SKM-1 (cell line): ENCODE measurements around the gene ALDH1A3.
"Not testable (repeated sequence)": the region's sequence is repeated elsewhere in the genome, so short reads cannot be mapped to it uniquely, and the experiment has no call there.

Source experiments
- DNase-seq: peaks from one replicate; lab custom pipeline; 2025; ENCODE audit not compliant: unreplicated experiment; lab: John Stamatoyannopoulos, UW

The ALDH1A3 gene

GRCh38 chr15:100879464-100880138, at the start of gene ALDH1A3:
Gene ALDH1A3, plus strand, starts transcription at chr15:100879831. Its CDS starts 77 bp downstream, at chr15:100879908.
- peak; percentile 14 for DNase-seq

GRCh38 chr15:100831467-100831866, 48.2 kb upstream of the ALDH1A3 start:
- DNase-seq = no peak

DNA sequence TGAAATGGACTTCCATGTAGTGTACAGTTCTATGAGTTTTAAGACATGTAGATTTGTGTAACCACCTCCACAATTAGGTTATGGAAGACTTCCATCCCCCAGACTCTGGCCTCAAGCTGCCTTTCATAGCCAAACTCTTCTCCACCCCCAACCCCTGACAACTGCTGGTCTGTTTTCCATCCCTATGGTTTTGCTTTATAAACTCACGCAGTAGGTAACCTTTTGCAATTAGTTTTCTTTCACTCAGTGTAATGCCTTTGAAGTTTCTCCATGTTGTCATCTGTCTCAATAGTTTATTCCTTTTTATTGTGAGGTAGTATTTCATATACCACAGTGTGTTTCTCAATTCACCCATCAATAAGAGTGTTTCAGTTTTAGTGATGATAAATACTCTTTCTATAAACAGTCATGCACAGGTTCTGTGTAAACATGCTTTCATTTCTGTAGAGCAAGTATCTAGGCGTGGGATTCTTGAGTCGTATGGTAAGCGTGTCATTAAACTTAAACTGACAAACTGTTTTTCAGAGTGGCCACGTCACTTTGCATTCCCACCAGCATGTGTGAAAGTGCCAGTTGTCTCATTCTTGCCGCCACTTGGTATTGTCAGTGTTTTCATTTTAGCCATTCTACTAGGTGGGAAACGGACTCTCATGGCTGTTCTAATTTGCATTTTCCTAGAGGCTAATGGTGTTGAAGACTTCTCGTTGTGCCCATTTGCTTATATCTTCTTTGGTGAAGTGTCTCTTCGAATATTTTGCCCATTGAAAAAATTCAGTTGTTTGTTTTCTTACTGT, 47.3 kb upstream of the ALDH1A3 start:
- DNase-seq = no peak

DNA sequence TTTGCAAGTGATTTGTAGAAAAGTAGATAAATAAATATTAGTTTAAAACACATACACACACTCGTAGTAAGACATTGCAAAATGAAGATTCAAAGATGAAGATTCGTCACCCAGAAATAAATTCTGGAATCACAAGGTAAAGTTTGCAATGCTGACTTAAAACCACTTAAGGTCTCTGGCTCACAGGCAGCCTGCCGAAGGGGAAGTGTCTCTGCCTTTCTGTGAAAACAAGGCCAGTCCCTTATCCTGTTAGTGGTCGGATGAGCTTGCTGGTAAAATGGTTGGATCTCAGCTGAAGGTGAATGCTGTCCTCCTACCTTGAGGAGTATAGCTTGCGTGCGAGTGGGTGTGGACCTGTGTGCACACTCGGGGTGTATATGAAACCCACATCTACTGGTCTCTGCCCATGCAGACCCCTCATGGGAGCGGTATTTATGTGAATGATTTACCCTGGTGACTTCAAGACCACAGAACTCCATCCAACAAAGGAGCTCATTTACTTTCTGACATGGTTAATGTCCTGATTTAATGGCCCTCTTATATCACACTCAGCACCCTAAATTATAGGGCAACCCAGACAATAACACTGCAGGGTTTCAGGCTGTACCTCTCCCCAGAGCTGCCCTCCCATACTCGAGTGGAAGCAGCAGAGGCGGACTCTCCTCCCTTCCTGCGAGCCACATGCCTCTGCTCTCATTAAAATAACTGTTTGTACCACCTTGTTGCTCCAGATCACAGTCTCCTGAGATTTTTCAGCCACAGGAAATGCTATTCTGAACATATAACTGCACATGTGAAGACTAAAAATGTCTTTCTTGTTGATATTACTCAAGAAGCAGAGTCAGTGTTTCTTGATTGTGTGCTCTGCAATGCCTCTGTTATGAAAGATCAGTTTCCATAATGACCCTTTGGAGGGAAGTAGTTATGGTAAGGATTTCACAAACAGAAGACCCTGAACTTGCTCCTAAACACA, 45.9 kb upstream of the ALDH1A3 start:
- DNase-seq = peak; percentile 34

GRCh38 chr15:100834731-100835130, 44.9 kb upstream of the ALDH1A3 start:
- peak; percentile 27 for DNase-seq

GRCh38 chr15:100835636-100836035, 44.0 kb upstream of the ALDH1A3 start:
- DNase-seq = no peak

DNA sequence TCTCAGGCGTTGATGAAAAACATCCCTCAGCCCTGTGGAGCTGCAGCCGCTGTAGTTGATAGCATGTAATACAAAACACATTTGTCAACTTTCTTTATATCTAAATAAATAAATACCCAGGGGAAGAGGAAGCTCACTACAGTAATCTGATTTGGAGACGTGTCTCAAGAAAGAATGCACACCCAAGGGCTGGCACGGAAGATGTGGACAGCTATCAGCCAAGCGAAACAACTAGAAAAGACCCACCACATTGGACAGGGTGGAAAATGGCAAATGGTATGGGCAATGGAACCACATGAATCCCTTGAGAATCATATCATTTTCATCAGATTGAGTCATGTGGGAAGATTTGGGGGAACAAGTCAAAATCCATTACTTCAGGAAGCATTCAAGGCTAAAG, 43.1 kb upstream of the ALDH1A3 start:
- DNase-seq = no peak

DNA sequence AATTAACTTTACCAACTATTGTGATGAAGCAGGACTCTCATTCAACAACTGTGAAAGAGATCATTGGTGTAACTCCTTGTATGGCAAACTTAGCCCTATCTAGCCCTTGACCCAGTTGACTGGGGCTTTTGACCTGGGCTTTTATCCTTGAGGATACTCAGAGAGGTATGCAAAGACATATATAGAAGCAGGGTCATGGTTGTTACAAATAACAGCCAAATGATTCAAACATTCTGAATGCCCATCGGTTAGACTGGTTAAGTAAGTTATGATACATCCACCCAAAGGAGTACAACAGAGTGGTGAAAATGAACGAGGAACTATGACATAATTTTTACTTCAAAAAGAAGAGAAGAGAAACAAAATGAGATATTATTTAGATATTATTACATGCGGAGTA, 38.2 kb upstream of the ALDH1A3 start:
- DNase-seq = no peak

- no peak for DNase-seq
Measured at GRCh38 chr15:100842756-100843730, 36.6 kb upstream of the ALDH1A3 start.

GRCh38 chr15:100844167-100844566, 35.5 kb upstream of the ALDH1A3 start:
- DNase-seq = no peak

DNA sequence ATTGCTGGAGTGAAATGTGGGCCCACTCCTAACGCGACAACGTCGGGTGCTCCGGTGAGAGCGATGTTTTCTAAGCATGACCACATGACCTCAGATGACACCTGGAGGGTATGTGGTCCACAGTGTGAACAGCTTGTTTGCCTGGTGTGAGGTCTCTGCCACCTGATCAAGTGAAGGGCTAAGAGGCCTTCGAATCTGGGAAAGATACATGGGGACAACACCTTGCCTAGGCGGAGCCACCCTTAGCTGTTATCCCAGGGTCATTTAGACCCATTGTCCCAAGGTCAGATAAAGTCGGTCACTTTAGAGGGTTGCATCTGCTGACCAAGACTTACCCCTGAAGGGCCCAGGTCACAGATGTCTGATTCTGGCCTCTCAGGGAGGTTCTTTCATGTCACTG, 34.9 kb upstream of the ALDH1A3 start:
- no peak for DNase-seq

- DNase-seq = no peak
Measured at GRCh38 chr15:100847194-100847593, 32.4 kb upstream of the ALDH1A3 start.

DNA sequence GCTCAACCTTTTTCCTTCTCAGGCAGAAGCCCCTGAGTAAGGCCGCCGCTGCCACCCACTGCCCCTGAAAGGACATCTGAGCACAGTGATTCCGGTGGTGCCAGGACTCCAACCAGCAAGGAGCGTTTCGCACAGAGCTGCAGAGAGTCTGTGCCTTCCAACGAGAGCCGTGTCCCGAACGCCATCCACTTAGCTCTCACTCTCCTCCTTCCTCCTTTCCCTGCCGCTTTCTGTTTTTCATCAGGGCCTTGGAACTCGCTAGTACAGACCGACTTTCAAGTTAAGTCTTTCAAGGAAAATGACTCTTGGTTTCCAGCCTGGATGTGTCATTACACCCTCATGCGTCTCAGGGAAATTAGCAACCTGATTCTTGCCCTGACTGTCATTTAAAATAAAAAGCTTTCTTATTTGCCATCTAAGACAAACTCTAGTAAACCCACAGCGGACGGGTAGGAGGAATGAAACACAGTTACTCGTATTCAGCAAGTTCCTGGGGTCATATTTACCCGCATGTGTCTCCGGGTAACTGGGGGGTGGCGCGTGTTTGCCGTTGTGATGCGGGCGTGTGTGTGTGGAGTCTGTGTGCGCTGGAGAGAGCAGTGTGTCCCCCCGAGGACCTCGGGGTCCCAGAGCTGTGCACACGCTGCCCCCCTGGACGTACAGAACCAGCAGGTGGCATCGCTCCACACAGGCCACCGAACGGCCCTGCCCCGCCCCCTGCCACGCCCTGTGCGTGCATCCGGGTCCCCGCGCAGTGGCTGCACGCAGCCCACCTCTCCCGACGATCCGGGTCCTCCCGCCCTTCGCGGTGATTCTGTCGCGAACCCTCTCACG, 30.4 kb upstream of the ALDH1A3 start:
- peak; percentile 12 for DNase-seq

DNA sequence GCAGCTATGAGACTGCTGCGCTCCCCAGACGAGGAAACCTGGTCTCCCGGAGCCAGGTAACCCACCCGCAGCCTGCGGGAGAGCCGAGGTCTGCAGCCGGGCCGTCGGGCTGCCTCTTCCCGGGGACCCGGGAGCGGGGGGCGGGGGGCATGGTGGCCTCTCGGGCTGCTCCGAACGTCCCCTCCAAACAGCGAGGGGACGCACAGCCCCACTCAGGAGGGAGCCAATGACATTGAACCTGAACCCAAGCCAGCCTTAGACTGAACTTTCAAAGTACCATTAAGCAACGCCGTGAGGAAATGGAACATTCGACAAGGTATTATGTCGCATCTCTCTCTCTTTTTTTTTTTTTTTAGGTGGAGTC, 29.8 kb upstream of the ALDH1A3 start:
- DNase-seq = no peak

DNA sequence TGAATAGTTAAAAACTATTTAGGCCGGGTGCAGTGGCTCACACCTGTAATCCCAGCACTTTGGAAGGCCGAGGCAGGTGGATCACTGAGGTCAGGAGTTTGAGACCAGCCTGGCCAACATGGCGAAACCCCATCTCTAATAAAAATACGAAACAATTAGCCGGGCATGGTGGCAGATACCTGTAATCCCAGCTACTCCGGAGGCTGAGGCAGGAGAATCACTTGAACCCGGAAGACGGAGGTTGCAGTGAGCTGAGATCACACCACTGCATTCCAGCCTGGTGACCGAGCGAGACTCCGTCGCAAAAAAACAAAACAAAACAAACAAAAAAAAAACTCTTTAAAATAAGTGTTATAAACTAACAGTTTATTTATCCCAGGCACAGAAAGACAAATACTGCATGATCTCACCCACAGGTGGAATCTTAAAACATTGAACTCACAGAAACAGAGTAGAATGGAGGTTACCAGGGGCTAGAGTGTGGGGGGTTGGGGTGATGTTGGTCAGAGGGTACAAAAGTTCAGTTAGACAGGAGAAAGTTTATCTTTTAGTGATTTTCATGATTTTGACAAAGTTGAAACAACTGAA, 28.1 kb upstream of the ALDH1A3 start:
- DNase-seq = not testable (repeated sequence)

DNA sequence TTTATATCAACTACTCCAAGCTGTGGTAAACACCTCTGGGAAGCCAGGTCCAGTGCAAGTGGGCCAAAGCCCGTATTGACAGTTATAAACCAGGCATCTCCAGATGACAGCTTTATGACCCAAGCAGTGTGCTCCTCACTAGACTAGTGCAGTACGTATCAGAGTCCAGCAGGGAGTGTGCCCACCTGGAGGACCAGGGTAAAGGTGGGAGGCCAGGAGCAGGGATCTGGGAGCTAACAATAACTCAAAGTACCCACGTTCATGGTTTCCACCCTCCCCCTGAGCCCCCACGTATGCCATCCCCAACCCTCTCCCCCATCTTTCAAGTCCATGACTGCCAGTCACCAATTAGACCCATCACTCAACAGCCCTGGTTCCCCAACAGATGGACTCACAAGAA, 27.0 kb upstream of the ALDH1A3 start:
- DNase-seq = no peak

DNA sequence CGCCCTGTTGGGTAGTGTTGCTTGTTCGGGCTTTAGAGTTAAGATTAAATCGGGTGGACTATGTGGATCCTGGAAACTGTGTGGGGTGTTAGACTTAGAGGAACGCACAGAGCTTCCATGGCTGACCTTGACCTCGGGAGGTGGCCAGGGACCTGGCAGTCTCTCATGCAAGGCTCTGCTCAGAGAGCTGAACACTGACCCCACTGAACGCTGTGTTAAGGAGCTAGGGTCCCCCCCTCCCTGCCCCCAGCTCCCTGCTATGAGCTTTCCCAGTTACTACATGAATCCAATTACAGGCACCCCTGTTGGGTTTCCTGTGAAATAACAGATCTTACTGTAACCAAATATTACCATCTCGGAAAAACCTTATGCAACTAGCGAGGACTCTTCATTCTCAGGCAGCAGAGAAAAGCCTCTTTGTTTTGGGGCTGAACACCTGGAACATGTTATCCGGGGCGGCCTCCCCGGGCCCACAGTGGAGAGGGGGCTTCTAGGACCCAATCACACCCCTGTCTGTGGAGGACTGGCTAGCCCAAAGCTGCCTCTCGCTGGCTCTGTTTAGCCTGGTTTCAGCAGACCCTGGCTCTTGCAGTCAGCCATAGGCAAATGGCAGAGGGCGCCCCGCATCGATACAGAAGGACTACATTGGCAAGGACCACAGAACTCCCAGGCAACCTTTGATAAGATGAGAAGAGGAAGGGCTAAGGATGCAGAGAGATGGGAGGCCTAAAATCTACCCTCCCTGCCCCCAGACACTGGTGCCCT, 25.8 kb upstream of the ALDH1A3 start:
- no peak for DNase-seq

DNA sequence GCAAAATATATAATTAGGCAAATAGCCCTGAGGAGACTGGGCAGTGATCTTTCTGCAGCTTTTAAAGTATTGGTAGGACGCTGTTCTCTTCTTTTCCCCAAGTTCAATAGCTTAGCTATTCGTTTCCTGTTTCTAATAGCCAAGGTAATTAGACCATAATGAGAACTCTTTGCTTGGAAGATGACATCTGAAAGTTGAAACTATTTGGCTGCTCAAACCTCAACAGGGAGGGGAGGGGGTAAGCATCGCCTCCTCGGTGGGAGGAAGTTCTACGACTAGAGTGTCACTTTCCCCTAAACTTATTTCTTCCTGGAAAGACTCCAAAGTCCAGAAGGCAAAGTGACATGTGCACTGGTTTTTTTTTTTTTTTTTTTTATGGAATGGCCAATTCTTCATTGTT, 22.8 kb upstream of the ALDH1A3 start:
- no peak for DNase-seq
